SK-MEL-5 (cell line): ENCODE data around the gene SAPCD1. TPM values are rescaled to one million over a fixed set of nuclear protein-coding genes. Genes with fewer than 3 reads are reported as not detected.

ENCODE experiments used
- DNase-seq: peaks from one replicate; pipeline ENCODE4 v3.0.0-alpha.2; 2016; ENCODE audit warnings: low read depth, low spot score
- in situ Hi-C: cut with HindIII; loops from 2 replicates; pipeline ENCODE4 v1.10.0; 2016; ENCODE audit warnings: low sequenced_read_pairs, high pct_unique_total_duplicates, low pct_unique_long_range_greater_than_20kb
- total RNA-seq: library from RNA; depleted of rRNA; stranded (reverse); fragments of >200 nt; shearing (Covaris generic); gene quantifications from 2 replicates; pipeline ENCODE4 v1.2.3, GENCODE V29; 2014

Gene SAPCD1
- total RNA-seq, 1 experiment from 2014 or later = 1.7 TPM

DNA sequence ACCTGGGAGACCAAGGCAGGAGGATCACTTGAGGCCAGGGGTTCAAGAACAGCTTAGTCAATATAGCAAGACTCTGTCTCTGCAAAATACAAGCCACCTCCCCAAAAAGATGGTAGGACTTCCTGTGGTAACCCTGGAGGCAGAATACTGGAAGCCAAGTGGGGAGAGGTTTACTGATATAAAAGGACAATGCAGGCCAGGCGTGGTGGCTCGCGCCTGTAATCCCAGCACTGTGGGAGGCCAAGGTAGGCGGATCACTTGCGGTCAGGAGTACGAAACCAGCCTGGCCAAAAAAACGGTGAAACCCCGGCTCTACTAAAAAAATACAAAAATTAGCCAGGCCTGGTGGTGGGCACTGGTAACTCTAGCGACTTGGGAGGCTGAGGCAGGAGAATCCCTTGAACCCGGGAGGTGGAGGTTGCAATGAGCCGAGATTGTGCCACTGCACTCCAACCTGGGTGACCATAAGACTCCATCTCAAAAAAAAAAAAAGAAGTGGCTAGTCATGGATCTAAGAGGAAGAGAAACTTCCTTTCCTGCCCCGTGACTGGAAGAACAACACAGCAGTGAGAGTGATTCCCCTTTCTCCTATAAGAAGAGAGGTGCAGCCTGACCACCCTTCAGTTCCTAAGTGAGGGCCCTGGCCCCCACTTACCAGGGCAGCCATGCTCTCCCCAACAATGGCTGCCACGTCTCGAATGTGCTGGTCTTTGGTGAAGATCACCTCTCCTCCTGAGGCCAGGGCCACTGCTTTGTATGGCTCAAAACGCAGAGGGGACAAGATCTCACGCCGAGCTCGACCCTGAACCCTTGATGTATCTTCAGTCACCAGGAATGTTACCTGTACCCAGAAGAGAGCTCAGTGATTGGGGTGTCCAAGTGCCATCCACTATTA lies 6.2 kb downstream of the SAPCD1 start:
- no peak for DNase-seq
- in situ Hi-C loops = no loop called here

DNA sequence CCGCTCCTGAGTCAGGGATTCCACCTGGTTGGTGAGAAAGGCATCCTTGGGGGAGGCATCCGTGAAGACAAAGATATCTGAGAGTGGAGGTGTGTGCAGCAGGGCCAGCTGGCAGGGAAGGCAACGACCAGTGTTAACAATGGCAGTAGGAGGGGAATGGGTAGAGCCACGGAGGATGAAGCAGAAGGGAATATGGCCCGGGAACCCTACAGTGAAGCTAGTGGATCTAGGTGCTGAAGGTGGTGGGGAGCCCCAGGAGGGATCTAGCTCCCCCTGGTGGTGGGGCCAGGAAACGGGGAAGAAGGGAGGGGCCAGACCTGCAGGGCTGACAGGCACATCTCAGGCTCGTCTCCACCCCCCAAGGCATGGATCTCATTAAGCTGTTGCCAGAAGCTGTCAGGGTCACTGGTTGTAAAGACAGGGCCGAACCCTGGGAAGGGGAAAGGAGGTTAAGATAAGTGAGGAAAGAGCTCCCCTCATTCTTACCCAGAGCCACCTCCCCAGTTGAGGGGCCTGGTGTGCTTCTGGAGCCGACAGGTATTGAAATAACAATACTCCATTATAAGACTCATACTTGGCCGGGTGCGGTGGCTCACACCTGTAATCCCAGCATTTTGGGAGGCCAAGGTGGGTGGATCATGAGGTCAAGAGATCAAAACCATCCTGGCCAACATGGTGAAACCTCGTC lies 7.4 kb downstream of the SAPCD1 start:
- in situ Hi-C loops = no loop called here
- DNase-seq = peak; percentile 68

DNA sequence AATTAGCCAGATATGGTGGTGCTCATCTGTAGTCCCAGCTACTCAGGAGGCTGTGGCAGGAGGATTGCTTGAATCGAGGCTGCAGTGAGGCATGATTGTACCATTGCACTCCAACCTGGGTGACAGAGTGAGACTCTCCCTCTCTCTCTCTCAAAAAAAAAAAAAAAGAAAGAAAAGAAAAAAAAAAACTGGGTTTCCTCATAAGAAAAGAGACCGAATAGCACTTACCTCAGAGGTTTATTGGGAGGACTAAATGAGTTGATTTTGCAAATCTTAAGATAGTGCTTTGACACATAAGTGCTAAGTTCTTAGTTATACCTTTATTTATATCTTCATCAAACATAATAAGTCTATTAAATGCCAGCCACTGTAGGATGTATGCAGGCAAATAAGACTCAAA lies 8.4 kb downstream of the SAPCD1 start:
- no peak for DNase-seq
- in situ Hi-C loops = no loop called here

DNA sequence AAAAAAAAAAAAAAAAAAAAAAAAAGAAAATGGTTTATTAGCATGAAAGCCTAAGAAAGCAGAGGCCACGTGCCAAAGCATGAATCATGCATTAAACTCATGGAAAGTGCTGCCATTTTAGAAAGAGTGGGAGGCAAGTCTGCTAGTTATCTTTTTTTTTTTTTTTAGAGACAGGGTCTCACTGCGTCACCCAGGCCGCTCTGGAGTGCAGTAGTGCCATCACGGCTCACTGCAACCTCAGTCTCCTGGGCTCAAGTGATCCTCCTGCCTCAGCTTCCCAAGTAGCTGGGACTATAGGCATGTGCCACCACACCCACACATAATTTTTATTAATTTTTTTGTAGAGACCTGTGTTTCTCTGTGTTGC lies 9.5 kb downstream of the SAPCD1 start:
- DNase-seq = no peak
- in situ Hi-C loops = no loop called here

DNA sequence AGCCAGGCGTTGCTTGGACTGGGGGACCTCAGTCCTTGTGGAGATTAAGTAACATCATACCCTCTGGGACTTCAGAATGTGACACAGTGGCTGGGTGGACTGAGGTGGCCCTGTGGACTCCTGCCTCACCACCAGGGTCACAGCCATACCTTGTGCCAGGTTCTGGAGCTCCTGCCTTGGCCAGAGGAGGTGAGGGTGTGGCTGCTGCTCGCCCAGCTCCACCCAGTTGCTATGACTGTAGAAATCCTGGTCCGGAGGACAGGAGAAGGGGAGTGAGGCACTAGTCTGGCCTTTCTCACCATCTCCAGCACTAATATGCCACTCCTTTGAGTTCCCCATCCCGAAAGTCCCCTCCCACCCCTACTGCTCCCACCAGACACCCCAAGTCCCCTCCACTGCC lies 12.7 kb downstream of the SAPCD1 start:
- in situ Hi-C loops = no loop called here
- no peak for DNase-seq

DNA sequence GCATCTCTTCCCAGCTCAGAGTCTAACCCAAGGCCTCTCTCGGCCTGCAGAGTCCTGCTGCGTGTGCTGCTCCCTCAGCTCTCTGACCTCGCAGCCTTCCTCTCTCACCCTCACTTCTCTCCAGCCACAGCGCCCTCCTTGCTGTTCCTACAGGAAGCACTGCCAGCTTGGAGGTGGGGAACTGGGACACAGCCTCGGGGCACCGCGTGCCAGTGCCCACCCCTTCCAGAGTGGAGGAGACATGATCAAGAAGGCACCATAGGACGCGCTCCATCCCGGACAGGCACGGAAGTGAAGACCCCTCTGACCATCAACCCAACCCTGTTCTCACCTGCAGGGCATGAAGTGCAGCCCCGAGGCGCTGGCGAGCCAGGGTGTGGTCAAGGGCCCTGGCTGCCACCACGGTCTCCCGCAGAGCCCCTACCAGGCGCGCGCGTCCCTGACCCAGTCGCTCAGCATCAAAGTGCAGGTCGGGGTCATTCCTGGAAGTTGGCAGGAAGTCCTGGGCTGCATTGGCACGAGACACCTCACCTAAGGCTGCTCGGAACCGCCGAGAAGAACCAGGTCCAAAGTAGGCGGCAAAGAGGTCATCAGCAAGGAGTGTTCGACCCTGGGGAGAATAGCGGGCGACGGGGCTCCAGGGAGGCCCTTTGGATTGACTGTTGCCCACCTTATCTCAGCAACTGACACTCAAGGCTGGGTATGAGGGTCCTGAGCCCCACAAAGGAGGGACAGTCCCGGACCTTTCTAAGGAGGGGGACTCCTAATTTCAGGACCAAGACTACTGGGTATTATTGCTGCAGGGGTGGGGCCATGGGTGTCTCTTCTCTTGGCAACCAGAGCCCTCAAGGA lies 13.4 kb downstream of the SAPCD1 start:
- DNase-seq = no peak
- in situ Hi-C loops = no loop called here

DNA sequence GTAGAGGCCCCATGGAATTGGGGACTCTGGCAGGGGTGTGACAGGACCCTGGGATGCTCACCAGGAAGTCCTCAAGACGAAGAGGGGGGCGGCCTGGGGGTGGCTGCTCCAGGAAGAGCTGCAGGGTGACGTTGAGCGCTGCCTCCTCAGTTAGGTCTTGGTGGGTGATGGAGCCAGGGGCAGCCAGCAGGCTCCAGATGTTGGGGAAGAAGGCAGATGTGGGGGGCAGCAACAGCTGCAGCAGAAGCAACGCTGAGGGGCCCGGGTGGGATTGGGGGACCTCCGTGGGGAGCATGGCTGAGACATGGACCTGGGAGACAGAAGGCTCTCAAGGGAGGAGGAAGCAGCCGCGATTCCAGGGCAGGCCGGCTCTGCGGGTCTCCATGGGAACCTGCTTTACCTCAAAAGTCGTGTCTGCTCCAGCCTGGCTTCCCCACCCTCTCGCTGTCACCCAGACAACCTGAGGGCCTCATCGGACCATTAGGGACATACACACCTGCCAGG lies 14.1 kb downstream of the SAPCD1 start:
- no peak for DNase-seq
- in situ Hi-C loops = no loop called here

DNA sequence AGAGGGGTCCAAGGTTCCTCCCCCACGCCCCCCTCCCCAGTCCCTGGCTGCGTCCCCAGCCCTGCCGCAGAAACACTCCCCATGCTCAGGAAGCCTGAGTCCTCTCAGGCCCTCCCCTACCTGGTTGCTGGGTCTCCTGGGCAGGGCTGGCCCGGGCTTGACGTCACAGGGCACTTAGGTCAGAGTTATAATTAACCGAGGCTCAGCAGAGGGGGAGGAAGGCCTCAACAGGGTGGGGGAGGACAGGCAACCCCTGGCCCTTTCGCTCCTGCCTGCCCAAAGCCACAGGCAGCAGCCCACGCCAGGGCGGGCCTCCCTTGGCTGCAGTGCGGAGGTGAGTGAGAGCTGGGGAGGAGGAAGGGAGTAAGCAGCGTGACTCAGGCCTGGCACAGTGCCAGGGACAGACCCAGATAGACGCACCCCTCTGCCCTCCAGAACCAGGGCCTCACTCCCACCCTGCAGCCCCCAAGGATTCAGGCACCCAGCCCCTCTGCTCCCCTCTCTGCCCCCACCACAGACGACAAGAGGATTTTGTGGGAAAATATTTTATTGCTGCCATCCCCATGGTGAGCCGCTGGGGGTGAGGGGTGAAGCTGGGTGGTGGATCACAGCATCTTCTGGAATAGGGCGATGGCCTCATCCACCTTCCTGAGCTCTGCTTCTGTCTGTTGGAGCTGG lies 14.7 kb downstream of the SAPCD1 start, which contains the start of gene VWA7:
Gene VWA7 (minus strand): TSS at position 340 of the 678 bp plus-strand sequence. CDS start 549 bp downstream, outside the sequence.
- in situ Hi-C loops = no loop called here
- DNase-seq = peak; percentile 26

DNA sequence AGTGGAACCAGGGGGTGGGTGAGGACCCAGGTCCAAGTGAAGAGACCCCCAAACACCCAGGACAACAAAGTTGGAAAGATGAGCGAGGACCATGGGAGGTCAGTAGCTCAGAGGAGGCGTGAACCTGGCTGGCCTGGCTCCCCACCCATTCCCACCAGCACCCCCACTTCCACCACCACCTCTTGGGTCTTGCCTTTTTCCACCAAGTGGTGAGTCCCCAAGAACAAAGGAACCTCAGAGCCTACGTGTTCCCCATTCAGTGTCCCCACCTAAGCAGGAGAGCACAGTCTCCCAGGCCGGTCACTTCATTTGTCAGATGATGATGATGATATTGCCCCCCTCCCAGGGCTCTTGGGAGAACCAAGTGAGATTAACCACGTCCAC lies 15.2 kb downstream of the SAPCD1 start:
- in situ Hi-C loops = no loop called here

DNA sequence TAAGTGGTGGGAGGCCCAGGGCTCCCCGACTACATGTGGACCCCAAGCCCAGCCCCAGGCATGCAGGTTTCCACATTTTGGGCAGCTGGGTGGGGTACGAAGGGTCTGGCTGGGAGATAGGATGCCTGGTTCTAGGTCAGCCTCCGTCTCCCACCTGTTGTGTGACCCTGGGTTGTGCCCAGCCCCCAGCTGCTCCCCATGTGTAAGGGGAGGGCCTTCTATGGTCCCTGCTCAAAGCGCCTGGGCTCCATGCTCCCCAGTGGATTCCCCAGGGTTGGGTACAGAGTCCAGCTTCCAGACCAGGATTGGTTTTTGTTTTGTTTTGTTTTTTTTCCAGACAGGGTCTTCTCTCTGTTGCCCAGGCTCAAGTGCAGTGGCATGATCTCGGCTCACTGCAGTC lies 15.7 kb downstream of the SAPCD1 start:
- DNase-seq = no peak
- in situ Hi-C loops = no loop called here

More for the DNA sequence above, 15.2 kb downstream of the SAPCD1 start:
- no peak for DNase-seq

DNA sequence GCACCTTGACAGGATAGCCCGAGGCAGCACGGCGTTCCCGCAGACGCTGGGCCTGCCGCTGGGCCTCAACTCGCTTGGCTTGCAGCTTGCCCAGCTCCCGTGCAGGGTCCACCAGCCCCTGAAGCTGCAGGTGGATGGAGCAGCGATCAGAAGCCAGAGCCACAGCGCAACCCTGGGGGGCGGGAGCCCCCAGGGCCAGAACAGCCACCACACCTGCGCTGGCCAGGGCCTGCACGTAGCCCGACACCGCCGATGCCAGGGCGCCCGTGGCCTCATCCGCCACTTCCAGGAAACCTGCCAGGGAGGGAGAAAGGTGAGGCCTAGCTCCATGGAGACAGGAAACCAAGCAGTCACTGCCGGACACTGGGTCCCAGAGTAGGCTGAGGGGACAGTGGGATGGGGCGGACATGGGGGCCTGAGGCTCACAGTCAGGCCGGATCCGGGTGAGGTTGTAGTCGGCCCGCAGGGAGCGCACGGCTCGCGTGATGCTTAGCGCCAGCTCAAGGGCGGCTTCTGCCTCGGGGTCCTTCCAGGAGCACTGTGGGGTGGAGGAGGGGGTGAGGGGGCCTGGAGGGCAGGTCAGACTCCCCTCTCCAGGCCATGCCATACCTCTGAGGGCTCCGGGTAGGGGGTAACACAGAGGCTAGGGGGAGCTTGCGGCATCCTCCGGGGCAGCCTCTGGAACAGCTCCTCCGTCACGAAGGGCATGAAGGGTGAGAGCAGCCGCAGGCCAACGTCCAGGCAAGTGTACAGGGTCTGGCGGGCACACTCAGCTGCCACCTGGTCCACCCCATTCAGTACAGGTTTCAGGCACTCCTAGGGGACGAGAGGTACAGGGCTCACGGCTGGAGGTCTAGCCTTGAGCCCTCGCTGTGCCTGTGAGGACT lies 16.8 kb downstream of the SAPCD1 start:
- DNase-seq = no peak

DNA sequence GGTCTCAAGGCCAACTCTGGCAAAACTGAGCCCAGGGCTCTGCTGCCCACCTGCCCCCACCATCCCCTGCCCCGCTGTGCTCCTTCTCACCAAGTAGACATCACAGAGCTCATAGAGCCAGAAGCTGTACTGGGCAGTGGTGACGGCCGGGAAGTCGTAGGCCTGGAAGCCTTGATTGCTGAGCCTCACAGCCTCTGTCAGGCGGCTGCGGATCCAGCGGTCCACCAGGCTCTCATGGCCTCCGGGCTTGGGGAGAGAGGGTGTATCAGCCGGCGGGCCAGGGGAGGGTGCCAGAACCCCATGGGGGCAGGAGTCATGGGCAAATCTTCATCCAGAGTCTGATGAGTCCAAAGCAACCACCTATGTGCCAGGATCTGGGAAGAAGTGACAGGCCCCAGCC lies 17.5 kb downstream of the SAPCD1 start:
- in situ Hi-C loops = no loop called here

More for the DNA sequence above, 16.8 kb downstream of the SAPCD1 start:
- in situ Hi-C loops = no loop called here

DNA sequence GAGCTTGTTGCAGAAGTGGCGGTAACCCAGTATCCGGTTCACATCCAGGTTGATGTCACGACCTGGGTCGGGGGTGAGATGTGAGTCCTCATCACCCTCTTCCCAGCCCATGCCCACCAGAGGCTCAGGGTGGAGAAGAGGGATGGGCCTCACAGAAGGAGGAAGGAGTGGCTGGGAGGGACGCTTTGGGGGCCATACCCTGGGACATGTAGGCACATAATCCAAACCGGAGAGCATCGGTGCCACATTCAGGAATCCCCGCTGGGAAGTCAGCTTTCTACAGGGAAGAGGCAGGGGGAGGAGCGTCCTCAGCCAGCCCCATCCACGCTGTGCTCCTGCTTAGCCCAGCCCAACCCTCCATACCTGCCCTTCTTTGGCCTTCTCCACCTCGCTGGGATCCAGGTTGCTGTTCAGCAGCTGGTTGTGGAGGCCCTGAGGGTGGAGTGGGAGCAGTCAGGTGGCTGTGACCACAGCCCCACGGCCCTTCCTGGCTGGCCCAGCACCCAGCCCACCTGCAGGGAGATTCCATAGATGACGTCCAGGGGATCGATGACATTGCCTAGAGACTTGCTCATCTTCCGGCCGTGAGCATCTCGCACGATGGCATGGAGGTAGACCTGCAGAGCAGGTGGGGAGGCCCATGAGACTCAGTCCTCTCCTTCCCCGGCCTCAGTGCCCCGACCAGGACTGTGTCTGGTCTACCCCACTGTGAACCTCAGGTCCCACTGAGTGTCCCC lies 18.2 kb downstream of the SAPCD1 start:
- no peak for DNase-seq

More for the DNA sequence above, 17.5 kb downstream of the SAPCD1 start:
- no peak for DNase-seq

DNA sequence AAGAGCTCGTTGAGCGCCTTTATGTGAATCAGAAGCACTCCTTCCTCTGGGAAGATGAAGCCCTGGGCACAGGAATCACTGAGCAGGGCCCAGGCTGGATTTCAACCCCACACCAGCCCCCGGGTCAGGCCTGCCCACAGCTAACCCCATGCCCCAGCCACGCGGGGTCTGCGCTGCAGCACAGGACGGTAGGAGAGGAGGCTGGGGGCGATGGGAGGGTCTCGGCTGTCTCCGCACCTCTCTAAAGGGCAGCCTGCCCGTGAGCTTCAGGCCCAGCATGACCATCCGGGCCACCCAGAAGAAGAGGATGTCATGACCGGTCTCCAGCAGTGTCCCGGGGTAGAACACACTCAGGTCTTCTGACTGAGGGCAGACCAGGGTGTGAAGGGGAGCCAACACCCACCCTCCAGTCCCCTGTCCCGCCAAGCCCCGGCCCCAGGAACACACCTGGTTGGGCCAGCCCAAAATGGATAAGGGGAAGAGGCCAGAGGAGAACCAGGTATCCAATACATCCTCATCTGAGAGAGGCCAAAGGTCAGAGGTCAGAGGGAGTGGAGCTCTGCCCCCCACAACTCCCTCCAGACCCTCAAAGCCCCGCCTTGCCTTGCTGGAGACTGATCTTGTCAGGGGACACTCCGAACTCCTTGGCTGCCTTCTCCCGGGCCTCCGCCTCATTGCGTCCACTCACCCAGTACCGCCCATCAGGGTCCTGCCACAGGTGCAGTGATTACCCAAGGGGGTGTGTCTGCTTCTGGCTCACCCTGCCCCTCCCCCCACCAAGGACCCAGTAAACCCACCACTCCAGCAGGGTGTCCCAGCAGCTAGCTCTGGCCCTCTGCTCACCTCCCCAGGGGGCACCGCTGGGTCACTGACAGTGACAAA lies 19.0 kb downstream of the SAPCD1 start:
- in situ Hi-C loops = no loop called here
- no peak for DNase-seq

More for the DNA sequence above, 18.2 kb downstream of the SAPCD1 start:
- in situ Hi-C loops = no loop called here
